Fibroblast of gingiva (primary cell): Measurements from ENCODE around the gene CATSPER3.

Source experiments
- DNase-seq: peaks from one replicate; pipeline ENCODE4 v3.0.0-alpha.2; 2011; ENCODE audit warnings: low read depth

The CATSPER3 gene

GRCh38 chr5:135041726-135042125, 74.0 kb downstream of the CATSPER3 start:
- DNase-seq = no peak

GRCh38 chr5:135042595-135042994, 74.9 kb downstream of the CATSPER3 start:
- DNase-seq = no peak

- DNase-seq = no peak
Observed at GRCh38 chr5:135045488-135045887, 77.8 kb downstream of the CATSPER3 start.

DNA sequence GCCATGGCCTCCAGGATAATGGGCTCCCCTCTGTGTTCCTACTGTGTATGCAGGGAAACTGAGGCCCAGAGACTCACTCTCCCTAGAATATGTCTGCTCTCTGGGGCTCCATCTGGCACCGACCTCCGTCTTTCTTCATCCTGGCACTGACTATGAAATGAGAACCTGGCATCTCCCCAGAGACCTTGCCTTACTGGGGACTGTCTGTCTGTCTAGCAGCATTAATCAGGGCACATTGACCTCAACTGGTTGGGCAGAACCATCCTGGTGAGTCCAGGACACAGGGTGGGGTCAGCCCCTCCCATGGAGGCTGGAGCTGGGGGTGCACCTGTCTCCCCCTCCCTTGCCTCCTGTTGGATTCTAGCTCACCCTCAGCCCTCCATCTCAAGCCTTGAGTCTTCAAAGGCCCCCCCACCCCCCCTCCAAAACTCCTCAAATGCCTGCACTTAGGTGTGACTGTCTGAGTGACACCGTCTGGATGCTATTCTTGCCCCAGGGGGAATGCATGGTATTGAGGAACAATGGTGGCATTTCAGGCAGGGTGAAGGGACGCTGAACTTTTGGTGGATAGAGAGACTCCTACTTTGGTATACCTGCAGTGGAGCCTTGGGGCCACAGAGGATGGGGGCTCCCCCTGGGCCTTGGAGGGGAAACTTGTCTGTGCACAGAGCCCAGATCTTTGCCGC, 79.1 kb downstream of the CATSPER3 start:
- DNase-seq = no peak

- no peak for DNase-seq
Observed at GRCh38 chr5:135047347-135047695, 79.6 kb downstream of the CATSPER3 start.

DNA sequence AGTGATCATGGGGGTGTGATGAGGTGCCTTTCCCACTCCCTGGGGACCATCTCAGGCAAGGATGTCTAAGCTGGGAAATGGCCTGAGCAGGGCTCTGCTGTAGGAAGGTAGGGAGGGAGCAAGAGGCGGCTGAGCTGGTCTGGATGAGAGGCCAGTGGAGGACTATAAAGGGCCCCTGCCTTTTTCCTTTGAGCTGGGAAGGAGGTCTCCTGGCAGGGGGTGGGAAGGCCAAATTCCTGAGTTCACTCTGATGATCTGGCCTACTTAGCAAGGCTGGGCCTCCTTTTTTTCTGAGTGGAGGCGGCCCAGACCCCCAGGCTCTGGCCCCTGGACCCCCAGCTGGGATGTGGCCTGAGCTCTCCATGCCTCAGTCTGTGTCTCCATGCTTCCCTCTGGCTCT, 80.6 kb downstream of the CATSPER3 start:
- DNase-seq = no peak

- DNase-seq = no peak
Observed at GRCh38 chr5:135048930-135049329, 81.2 kb downstream of the CATSPER3 start.

DNA sequence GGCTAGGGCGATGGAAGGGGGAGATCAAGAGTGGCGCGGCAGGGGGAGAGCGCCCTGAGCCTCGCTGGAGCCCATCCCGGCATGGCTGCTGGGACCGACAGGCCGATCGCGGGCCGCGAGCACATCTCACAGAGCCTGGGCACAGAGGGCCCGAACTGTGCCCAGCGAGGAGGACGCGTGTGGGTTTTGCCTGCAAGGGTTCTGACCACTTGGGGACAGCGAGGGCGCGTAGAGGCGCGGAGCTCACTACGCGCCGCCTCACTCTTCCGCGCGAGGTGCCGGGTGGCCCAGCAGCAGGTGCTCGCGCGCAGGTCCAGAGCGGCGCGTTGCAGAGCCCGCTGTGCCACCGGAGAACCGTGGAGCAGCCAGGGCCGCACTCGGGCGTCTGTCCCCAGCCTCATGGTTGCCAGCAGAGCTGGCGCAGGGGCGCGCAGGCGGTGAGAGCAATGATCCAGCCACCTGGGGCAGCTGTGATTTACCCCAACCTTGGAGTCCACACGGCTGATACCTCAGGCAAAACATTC, 82.6 kb downstream of the CATSPER3 start:
- DNase-seq = no peak

- no peak for DNase-seq
Observed at GRCh38 chr5:135051399-135051798, 83.7 kb downstream of the CATSPER3 start.

GRCh38 chr5:135051872-135052271, 84.2 kb downstream of the CATSPER3 start:
- no peak for DNase-seq

DNA sequence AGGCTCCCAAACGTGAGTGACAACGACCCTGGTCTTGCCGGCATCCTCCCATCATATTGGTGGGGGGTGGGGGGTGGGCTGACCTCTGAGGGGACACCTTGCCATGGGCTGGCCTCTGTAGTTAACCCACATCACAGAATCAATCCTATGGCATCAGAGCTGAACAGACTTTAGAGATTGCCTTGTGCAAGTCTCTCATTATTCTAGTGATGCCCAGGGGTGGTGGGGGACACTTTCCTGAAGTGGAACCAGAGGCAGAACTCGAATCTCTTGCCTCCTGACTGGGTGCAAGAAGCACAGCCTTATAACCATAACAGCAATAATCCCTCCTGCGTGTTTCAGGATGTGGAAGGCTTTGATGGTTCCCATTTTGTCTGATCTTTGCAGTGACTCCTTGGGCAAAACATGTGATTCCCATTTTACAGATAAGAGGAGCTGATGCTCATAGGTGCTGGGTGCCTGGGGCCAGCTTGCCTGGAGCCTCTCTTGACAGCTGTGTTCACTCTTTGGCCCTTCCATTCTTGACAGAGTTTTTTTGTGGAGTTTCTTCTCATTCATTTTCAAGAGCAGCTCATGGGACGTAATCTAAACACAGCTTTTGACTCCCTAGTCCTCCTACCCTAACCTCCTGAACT, 84.9 kb downstream of the CATSPER3 start:
- no peak for DNase-seq

DNA sequence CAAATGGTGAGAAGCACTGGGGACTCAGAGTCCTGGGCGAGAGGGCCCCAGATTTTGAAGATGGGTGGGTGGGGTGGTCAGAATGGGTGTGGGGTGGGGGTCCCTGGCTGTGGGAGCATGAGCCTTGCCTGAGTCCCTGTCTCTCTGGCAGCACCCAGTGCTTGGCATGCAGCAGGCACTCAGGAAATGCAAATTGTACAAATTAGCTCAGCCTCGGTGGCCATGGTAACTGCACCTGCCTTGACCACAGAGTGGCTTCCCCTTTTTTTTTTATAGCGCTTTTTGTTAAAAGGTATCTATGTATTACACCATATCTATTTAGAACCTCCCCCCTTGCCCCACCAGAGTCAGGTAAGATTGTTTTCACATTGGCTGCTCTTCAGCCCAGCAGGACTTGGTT, 85.6 kb downstream of the CATSPER3 start:
- DNase-seq = no peak

GRCh38 chr5:135053989-135054388, 86.3 kb downstream of the CATSPER3 start:
- no peak for DNase-seq

DNA sequence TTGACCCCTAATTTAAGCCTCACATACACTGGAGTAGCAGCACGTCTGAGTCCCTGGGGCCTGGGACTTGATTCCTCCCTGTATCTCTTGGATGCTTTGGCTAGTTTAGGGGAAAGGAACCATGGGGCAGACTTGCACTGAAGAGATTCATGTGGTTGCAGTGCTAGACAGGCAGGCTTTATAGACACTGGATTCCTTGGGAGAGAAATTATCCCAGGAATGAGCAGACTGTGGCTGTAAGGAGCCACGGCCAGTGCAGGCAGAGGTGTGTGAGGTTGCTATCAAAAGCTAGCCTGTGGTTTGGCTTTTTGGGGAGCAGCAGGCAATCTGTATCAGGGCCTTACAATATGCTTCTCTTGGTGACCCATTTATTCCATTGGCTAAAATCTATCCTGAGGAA, 86.8 kb downstream of the CATSPER3 start:
- DNase-seq = no peak

- no peak for DNase-seq
Observed at GRCh38 chr5:135055396-135055795, 87.7 kb downstream of the CATSPER3 start.

DNA sequence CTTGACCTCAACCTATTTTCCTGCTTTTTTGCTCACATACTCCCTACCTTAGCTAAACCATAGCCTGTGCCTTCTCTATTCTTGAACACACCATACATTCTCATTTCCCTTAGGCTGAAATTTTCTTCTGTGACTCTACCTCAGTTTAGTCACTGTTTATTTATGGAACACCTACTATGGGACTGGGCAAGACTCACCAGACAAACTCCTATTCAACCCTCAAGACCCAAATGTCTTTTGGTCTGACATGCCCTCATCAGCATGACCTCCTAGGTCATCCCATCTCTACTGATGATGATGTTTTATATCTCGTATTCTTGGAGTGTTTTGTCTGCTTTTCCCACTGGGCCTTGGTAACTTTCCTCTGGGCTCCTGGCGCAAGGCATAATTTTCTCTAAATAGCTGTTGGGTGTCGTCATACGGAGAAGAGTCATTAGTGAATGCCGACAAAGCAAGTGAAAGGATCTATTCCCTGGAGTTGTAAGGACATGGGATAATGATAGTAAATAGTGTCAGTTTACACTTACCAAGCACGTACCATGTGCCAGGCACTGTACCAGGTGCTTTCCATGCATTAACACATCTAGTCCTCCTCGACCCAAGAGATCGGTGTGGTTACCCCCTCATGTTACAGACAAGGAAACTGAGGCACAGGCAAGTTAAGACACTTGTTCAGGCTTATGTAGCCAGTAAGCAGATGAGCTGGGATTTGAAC, 88.8 kb downstream of the CATSPER3 start:
- DNase-seq = no peak

GRCh38 chr5:135057233-135057632, 89.5 kb downstream of the CATSPER3 start:
- no peak for DNase-seq

GRCh38 chr5:135058331-135058732, 90.6 kb downstream of the CATSPER3 start:
- DNase-seq = no peak

- DNase-seq = no peak
Observed at GRCh38 chr5:135059000-135059923, 91.6 kb downstream of the CATSPER3 start.

DNA sequence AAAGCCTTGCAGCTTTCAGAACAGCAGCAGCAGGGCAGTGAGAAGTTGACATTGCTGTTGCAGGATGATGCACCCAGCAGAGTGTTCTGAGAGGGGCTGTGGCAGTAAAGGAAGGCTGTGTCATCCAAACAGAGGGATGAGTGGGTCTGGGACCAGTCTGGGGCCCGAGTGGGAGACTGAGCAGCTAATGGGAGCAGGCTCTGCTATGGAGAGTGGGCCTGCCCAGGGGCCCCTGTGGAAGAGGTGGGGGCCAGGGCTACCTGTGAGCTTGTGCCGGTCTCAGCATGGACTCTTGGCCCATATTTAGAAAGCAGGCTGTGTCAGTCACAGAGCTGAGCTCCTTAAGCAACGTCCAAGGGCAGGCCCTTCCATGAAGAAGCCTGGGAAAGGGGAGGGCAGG, 92.3 kb downstream of the CATSPER3 start:
- no peak for DNase-seq

- DNase-seq = no peak
Observed at GRCh38 chr5:135061001-135061400, 93.3 kb downstream of the CATSPER3 start.
